VCaP (cell line): ENCODE measurements around the gene B4GALNT4.

Experiments
- H3K27ac ChIP-seq: fragments of 450-650 bp; 2 replicates; pipeline ENCODE4 v1.5.1; 2017
- CTCF ChIP-seq: fragments of 450-650 bp; conservative IDR thresholded peaks from 2 replicates; pipeline ENCODE4 v1.5.1; 2017; ENCODE audit warnings: mild to moderate bottlenecking, moderate library complexity

Gene B4GALNT4

GRCh38 chr11:393219-394033, 24.1 kb downstream of the B4GALNT4 start:
- H3K27ac ChIP-seq, result peak overlapping the region; percentile 94
- TF ChIP-seq CTCF, result no peak

GRCh38 chr11:394034-394857, 24.9 kb downstream of the B4GALNT4 start, which contains the start of gene PKP3:
Gene PKP3 (plus strand): TSS chr11:394209. CDS start chr11:394293, 84 bp downstream.
- no peak for TF ChIP-seq CTCF
- peak within 1 kb of the TSS; percentile 94 for H3K27ac ChIP-seq

- TF ChIP-seq CTCF, result no peak
- peak overlapping the region; percentile 94 for H3K27ac ChIP-seq
Observed at GRCh38 chr11:394858-395655, 25.8 kb downstream of the B4GALNT4 start.

- peak overlapping the region; percentile 94 for H3K27ac ChIP-seq
- TF ChIP-seq CTCF, result no peak
Observed at GRCh38 chr11:395866-396265, 26.6 kb downstream of the B4GALNT4 start.

GRCh38 chr11:396511-396947, 27.2 kb downstream of the B4GALNT4 start:
- TF ChIP-seq CTCF, result peak; percentile 44

GRCh38 chr11:396948-397548, 27.7 kb downstream of the B4GALNT4 start:
- TF ChIP-seq CTCF, result no peak
- H3K27ac ChIP-seq, result no peak overlapping the region

More at GRCh38 chr11:396511-396947, 27.2 kb downstream of the B4GALNT4 start:
- H3K27ac ChIP-seq, result peak overlapping the region; percentile 94; the same call in 1 of the 2 replicates
